ENCODE results near the gene RGL3.

- no peak for TF ChIP-seq CTCF (conservative IDR thresholded peaks at IDR 0.05; ENCODE audit: low read length)
- no peak for TF ChIP-seq EZH2phosphoT487 (IDR thresholded peaks at IDR 0.05; ENCODE audit: borderline replicate concordance, low read depth, low read length)
These were observed 22.0 kb downstream of the RGL3 start for GRCh38 chr19:11397089-11397610.

Measured in OCI-LY7 (cell line).